CD14-positive monocyte (primary cell): Measurements from ENCODE around the gene CEACAM16. TPM values are rescaled to one million over a fixed set of nuclear protein-coding genes. Genes with fewer than 3 reads are reported as not detected.

Experiments
- DNase-seq, 3 donors: peaks; one replicate each; pipeline ENCODE4 v3.0.0-alpha.2; 2011 to 2022
- H2AFZ ChIP-seq: 2 replicates; pipeline ENCODE4 v1.6.0; 2012; ENCODE audit warnings: mild to moderate bottlenecking, low read depth, low read length, inconsistent platforms; ENCODE audit not compliant: insufficient read depth, poor library complexity, severe bottlenecking
- H3K27ac ChIP-seq, 2 donors: 1 replicate in 1 of 2; 2 replicates in 1 of 2; pipeline ENCODE4 v1.5.1; 2012 to 2013; ENCODE audit warnings: low read length in 2 of 2, control low read depth in 1 of 2, inconsistent platforms in 1 of 2, low read depth in 1 of 2, mild to moderate bottlenecking in 1 of 2
- H3K27me3 ChIP-seq, 2 donors: one replicate each; pipeline versions ENCODE4 v1.6.0 to v1.6.1; 2011 to 2013; ENCODE audit warnings: low read length in 2 of 2; ENCODE audit not compliant: control insufficient read depth in 2 of 2, insufficient read depth in 2 of 2
- H3K36me3 ChIP-seq, 2 donors: replicated peaks in 1 of 2; 1 replicate in 1 of 2; 2 replicates in 1 of 2; pipeline versions ENCODE4 v1.5.1 to v1.6.1; 2012 to 2013; ENCODE audit warnings: low read length in 2 of 2, control low read depth in 1 of 2, inconsistent platforms in 1 of 2, mild to moderate bottlenecking in 1 of 2; ENCODE audit not compliant: insufficient read depth in 2 of 2, control insufficient read depth in 1 of 2
- H3K4me1 ChIP-seq, 2 donors: 1 replicate in 1 of 2; 2 replicates in 1 of 2; pipeline versions ENCODE4 v1.5.1 to v1.6.1; 2012 to 2013; ENCODE audit warnings: low read length in 2 of 2, control low read depth in 1 of 2, inconsistent platforms in 1 of 2, mild to moderate bottlenecking in 1 of 2, moderate library complexity in 1 of 2; ENCODE audit not compliant: insufficient read depth in 2 of 2, control insufficient read depth in 1 of 2
- H3K4me2 ChIP-seq: replicated peaks from 2 replicates; pipeline ENCODE3; 2012; ENCODE audit warnings: low read length, moderate library complexity, mild to moderate bottlenecking; ENCODE audit not compliant: poor library complexity, severe bottlenecking; ENCODE audit errors: extremely low read depth
- H3K4me3 ChIP-seq, 3 experiments: fragments of 200-600 bp in 1 of 3; sonication (generic) in 1 of 3; replicated peaks in 1 of 3; 1 replicate in 2 of 3; 2 replicates in 1 of 3; pipeline ENCODE4 v1.5.1; 2011 to 2013; ENCODE audit warnings: low read length in 3 of 3, mild to moderate bottlenecking in 3 of 3, control low read depth in 2 of 3, low read depth in 2 of 3, inconsistent platforms in 1 of 3, moderate library complexity in 1 of 3
- H3K79me2 ChIP-seq: 2 replicates; pipeline ENCODE4 v1.6.0; 2012; ENCODE audit warnings: mild to moderate bottlenecking, control low read depth, inconsistent platforms, low read length, moderate library complexity; ENCODE audit not compliant: insufficient read depth
- H3K9ac ChIP-seq: 2 replicates; pipeline ENCODE4 v1.6.0; 2017; ENCODE audit warnings: low read length, mild to moderate bottlenecking; ENCODE audit not compliant: insufficient read depth, poor library complexity, severe bottlenecking
- H3K9me3 ChIP-seq, 2 donors: replicated peaks in 1 of 2; 1 replicate in 1 of 2; 2 replicates in 1 of 2; pipeline versions ENCODE4 v1.5.1 to v1.6.1; 2012 to 2013; ENCODE audit warnings: low read length in 2 of 2, control low read depth in 1 of 2; ENCODE audit not compliant: control insufficient read depth in 1 of 2, insufficient read depth in 1 of 2
- H4K20me1 ChIP-seq: 2 replicates; pipeline ENCODE4 v1.6.0; 2012; ENCODE audit warnings: mild to moderate bottlenecking, low read length, control low read depth, moderate library complexity; ENCODE audit not compliant: insufficient read depth
- H3K27ac Mint-ChIP-seq, 7 donors: one replicate each; pipeline ENCODE4 v1.8.0; 2020; ENCODE audit warnings: mild to moderate bottlenecking in 7 of 7, mixed read lengths in 7 of 7, moderate library complexity in 6 of 7, inconsistent platforms in 2 of 7
- H3K27me3 Mint-ChIP-seq, 3 donors: one replicate each; pipeline ENCODE4 v1.8.0; 2021 to 2022; ENCODE audit warnings: low read depth in 3 of 3, mild to moderate bottlenecking in 3 of 3, mixed read lengths in 3 of 3, moderate library complexity in 3 of 3, inconsistent platforms in 1 of 3
- H3K36me3 Mint-ChIP-seq, 2 donors: one replicate each; pipeline ENCODE4 v1.8.0; 2020; ENCODE audit warnings: mixed read lengths in 2 of 2, inconsistent platforms in 1 of 2, mild to moderate bottlenecking in 1 of 2
- H3K4me1 Mint-ChIP-seq: one replicate; pipeline ENCODE4 v1.8.0; 2020; ENCODE audit warnings: mild to moderate bottlenecking, mixed read lengths
- H3K4me3 Mint-ChIP-seq, 2 donors: one replicate each; pipeline ENCODE4 v1.8.0; 2020; ENCODE audit warnings: mild to moderate bottlenecking in 2 of 2, mixed read lengths in 2 of 2, moderate library complexity in 1 of 2
- H3K9me3 Mint-ChIP-seq, 7 donors: one replicate each; pipeline ENCODE4 v1.8.0; 2020 to 2022; ENCODE audit warnings: mixed read lengths in 7 of 7, mild to moderate bottlenecking in 6 of 7, moderate library complexity in 6 of 7, inconsistent platforms in 2 of 7
- CTCF ChIP-seq: fragments of 200-600 bp; IDR thresholded peaks from one replicate; pipeline ENCODE4 v1.8.0; 2022; ENCODE audit warnings: antibody characterized with exemption, mild to moderate bottlenecking
- WGBS: methylation state at CpG from one replicate; pipeline ENCODE4 v1.1.5; 2013; ENCODE audit warnings: missing lambda C conversion rate; ENCODE audit not compliant: insufficient coverage; 5-methylcytosine and 5-hydroxymethylcytosine counted together
- intact Hi-C, 2 donors: fragments of 100-400 bp; cut with micrococcal nuclease; formaldehyde crosslinking; loops; one replicate each; pipeline versions ENCODE4 v1.15.0 to v1.15.1; 2023
- polyA plus RNA-seq, 3 donors: library from polyadenylated mRNA; depleted of rRNA in 1 of 3; unstranded in 2 of 3; stranded (reverse) in 1 of 3; fragments of 300-500 nt in 2 of 3; fragments of >200 nt in 1 of 3; fragmentation: Illumina TruSeq in 2 of 3; gene quantifications; 1 replicate in 2 of 3; 2 replicates in 1 of 3; pipeline ENCODE4 v1.2.3, GENCODE V29; 2012 to 2021

CEACAM16 gene
- polyA plus RNA-seq, 3 donors = not detected

DNA sequence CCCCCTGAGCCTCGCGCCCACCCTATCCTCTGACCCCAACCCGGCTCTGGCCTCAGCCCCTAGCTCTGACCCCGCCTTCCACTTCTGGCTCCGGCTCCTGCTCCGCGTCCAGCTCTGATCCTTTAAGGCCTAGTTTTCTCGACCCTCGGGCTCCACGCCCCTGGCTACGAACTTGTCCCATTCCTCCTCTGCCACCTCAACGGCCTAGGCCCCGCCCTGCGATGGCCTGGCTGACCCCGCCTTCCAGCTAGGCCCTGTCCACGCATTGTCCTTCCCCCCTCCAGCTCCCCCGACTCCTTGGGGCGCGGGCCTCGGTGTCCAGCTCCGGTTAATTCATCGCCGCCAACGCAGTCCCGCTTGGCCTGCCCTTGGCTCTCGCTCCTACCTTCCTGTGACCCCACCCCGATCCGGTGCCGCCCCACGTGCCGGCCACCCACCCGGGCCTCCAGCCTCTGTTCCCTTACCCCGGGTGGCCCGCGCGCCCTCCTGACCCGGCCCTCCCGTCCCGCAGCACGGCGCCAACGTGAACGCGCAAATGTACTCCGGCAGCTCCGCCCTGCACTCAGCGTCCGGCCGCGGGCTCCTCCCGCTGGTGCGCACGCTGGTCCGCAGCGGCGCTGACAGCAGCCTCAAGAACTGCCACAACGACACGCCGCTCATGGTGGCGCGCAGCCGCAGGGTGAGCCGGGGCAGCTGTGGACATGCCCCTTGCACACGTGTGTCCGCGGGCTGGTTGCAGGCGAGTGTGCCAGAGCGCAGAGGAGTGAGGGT is 59.0 kb downstream of the CEACAM16 start:
- Mint-ChIP-seq H3K27me3 (peaks cover 0 to 4% (median 1%) of the 10 kb centered on the region in 3 donors), H3K4me3 (no peak overlapping the region), H3K36me3 (peaks cover 60 to 78% of the 10 kb centered on the region in 2 donors), H3K27ac (peak overlapping the region in 2 of 7 donors; percentile 25 to 38), H3K9me3 (peaks cover 0 to 2% (median 0%) of the 10 kb centered on the region in 7 donors), H3K4me1 (peaks cover 49% of the 10 kb centered on the region)
- 96% methylated on average over 67 of the region's 68 CpGs for WGBS
- no peak for DNase-seq
- intact Hi-C loops = no loop called here
- Histone ChIP-seq H4K20me1 (peaks cover 48% of the 10 kb centered on the region), H3K79me2 (peaks cover 30% of the 10 kb centered on the region), H3K27ac (no peak overlapping the region), H3K4me1 (peaks cover 26 to 33% of the 10 kb centered on the region in 2 donors), H3K4me2 (no peak overlapping the region), H2AFZ (no peak overlapping the region), H3K9me3 (no peaks in the 10 kb centered on the region), H3K4me3 (no peak overlapping the region), H3K36me3 (peaks cover 49 to 61% of the 10 kb centered on the region in 2 donors), H3K9ac (no peak overlapping the region), H3K27me3 (no peaks in the 10 kb centered on the region)
- no peak for TF ChIP-seq CTCF

DNA sequence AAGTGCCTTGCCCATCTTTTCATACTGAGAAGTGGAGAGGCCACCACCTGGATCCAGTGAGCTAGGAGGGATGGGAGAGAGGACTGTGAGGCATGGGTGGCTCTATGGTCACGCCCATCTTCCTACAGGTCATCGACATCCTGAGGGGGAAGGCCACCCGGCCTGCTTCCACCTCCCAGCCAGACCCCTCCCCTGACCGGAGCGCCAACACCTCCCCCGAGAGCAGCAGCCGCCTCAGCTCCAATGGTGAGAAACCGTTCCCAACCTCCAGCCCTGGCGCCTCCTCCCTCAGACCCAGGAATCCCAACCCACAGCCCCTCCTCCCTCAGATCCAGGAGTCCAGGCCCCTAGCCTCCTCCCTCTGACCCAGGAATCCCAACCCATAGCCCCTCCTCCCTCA is 59.6 kb downstream of the CEACAM16 start:
- peaks cover 30% of the 10 kb centered on the region for H3K79me2 ChIP-seq
- peak overlapping the region in 4 of 7 donors; percentile 25 to 79 (median 54) for H3K27ac Mint-ChIP-seq
- no peak overlapping the region for H3K4me2 ChIP-seq
- H3K4me1 ChIP-seq = peaks cover 23 to 31% of the 10 kb centered on the region in 2 donors
- no peak overlapping the region for H3K4me3 Mint-ChIP-seq
- H3K9ac ChIP-seq = no peak overlapping the region
- TF ChIP-seq CTCF = no peak
- intact Hi-C loops = no loop called here
- no peak overlapping the region for H3K4me3 ChIP-seq
- peaks cover 49 to 60% of the 10 kb centered on the region in 2 donors for H3K36me3 ChIP-seq
- no peaks in the 10 kb centered on the region for H3K9me3 ChIP-seq
- H3K9me3 Mint-ChIP-seq = peaks cover 0 to 2% (median 0%) of the 10 kb centered on the region in 7 donors
- peaks cover 59 to 77% of the 10 kb centered on the region in 2 donors for H3K36me3 Mint-ChIP-seq
- peaks cover 48% of the 10 kb centered on the region for H4K20me1 ChIP-seq
- no peak overlapping the region for H2AFZ ChIP-seq
- H3K27me3 ChIP-seq = no peaks in the 10 kb centered on the region
- H3K4me1 Mint-ChIP-seq = peaks cover 51% of the 10 kb centered on the region
- no peak overlapping the region for H3K27ac ChIP-seq
- DNase-seq = no peak
- peaks cover 0 to 6% (median 1%) of the 10 kb centered on the region in 3 donors for H3K27me3 Mint-ChIP-seq
- WGBS = 86% methylated on average over 8 of the region's 9 CpGs
